ENCODE data around the gene FBXO21. TPM values are rescaled to one million over a fixed set of nuclear protein-coding genes. Genes with fewer than 3 reads are reported as not detected.
A peak's percentile ranks its signal among the peaks of the same experiment; 100 is the strongest.

Gene FBXO21
- total and polyA plus RNA-seq, 2 of the 4 experiments (the other 2 are of a cell fraction): 43.6 to 56.6 TPM

GRCh38 chr12:117111821-117112595 is 78.3 kb downstream of the FBXO21 start:
- no peak overlapping the region for H4K8ac ChIP-seq (ENCODE audit: low read depth in 2 of 2, low read length in 2 of 2)
- no peak overlapping the region for H3K27ac ChIP-seq (ENCODE audit: insufficient read depth, low read length)
- H2AFZ ChIP-seq (replicated peaks; ENCODE audit: low read length, poor library complexity): no peak overlapping the region
- no peak overlapping the region for H3K4me3 ChIP-seq (ENCODE audit: insufficient read depth, low read depth, low read length)
- no peak overlapping the region for H3K4ac ChIP-seq (ENCODE audit: low read depth, low read length)
- peak; percentile 37; the same call in 1 of the 2 replicates for ATAC-seq (ENCODE audit: low read depth)
- no peaks in the 10 kb centered on the region for H3K9me1 ChIP-seq (ENCODE audit: insufficient read depth, low read length)
- H3K9ac ChIP-seq (ENCODE audit: low read depth, low read length): no peak overlapping the region
- H3K27me3 ChIP-seq (ENCODE audit: control insufficient read depth, insufficient read depth, low read length): peaks cover 22% of the 10 kb centered on the region; the same call in 1 of the 2 replicates
- H2AK9ac ChIP-seq (replicated peaks; ENCODE audit: low read depth, low read length, poor library complexity): no peak overlapping the region
- no peaks in the 10 kb centered on the region for H3K4me1 ChIP-seq (ENCODE audit: control insufficient read depth, insufficient read depth, low read length)
- H3K9me3 ChIP-seq (ENCODE audit: control insufficient read depth, insufficient read depth, low read length): no peaks in the 10 kb centered on the region
- BruUV-seq (replicated peaks): no TSS peak
- POLR2A ChIA-PET (ENCODE audit: unreplicated experiment): interaction anchor here (0.7 kb wide), 1 partner anchor 30 kb away, joined by 12 read pairs; no protein-coding TSS in a partner anchor
- H3K23ac ChIP-seq (ENCODE audit: low read depth, low read length): no peak overlapping the region
- in situ Hi-C loops (cut with MboI; ENCODE audit: low sequenced_read_pairs) (no loop called here), dilution Hi-C loops (cut with HindIII; ENCODE audit: low sequenced_read_pairs, unreplicated experiment) (no loop called here), intact Hi-C loops (cut with micrococcal nuclease) (no loop called here)
- H3K18ac ChIP-seq (ENCODE audit: low read depth, low read length): no peak overlapping the region
- H2BK15ac ChIP-seq (ENCODE audit: low read depth, low read length): no peak overlapping the region
- H2BK120ac ChIP-seq (ENCODE audit: low read depth, low read length): no peak overlapping the region
- H3K4me2 ChIP-seq (ENCODE audit: low read depth, low read length): no peak overlapping the region
- TF ChIP-seq CEBPB (IDR thresholded peaks at IDR 0.05; ENCODE audit: low read depth, low read length) (no peak), MAFK (IDR thresholded peaks at IDR 0.05; ENCODE audit: low read depth, low read length) (peak; percentile 33; the same call in 1 of the 2 replicates)
- no peak overlapping the region for H4K5ac ChIP-seq (ENCODE audit: low read depth, low read length)
- no peak for DNase-seq
- no peak overlapping the region for H3K56ac ChIP-seq (ENCODE audit: extremely low read depth, insufficient read depth, low read length)
- no peak overlapping the region for H2AK5ac ChIP-seq (ENCODE audit: low read depth, low read length)
- H2BK20ac ChIP-seq (ENCODE audit: low read depth, low read length): no peak overlapping the region
- 0% methylated on average over 1 of the region's 15 CpGs; no CpG with 5 or more reads in 1 of the 2 experiments for WGBS, 2 experiments (ENCODE audit: extremely low coverage in 2 of 2, insufficient read length in 1 of 2)
- no peaks in the 10 kb centered on the region for H3K36me3 ChIP-seq (ENCODE audit: control insufficient read depth, insufficient read depth, low read length)
- H2BK5ac ChIP-seq (ENCODE audit: low read depth, low read length, poor library complexity, severe bottlenecking): no peak overlapping the region
- no peak overlapping the region for H4K91ac ChIP-seq (ENCODE audit: insufficient read depth, low read depth, low read length)
- CTCF ChIA-PET: no interaction called here
- H3K14ac ChIP-seq (replicated peaks; ENCODE audit: low read depth, low read length): no peak overlapping the region
- no peaks in the 10 kb centered on the region for H4K20me1 ChIP-seq (ENCODE audit: insufficient read depth, low read length)
- H3K79me1 ChIP-seq (ENCODE audit: low read depth in 1 of 2, low read length in 2 of 2): no peaks in the 10 kb centered on the region
